SK-N-SH treated with all-trans-retinoic acid at 6 μM for 48 hours (cell line): Measurements from ENCODE around the gene EHHADH.

ENCODE experiments used
- SNAI2 ChIP-seq: fragments of 250-450 bp; sonication (Bioruptor Pico); IDR thresholded peaks from 2 replicates; pipeline ENCODE4 v1.5.0; 2020; ENCODE audit warnings: mild to moderate bottlenecking, moderate library complexity
- ZC3H10 ChIP-seq: fragments of 250-450 bp; sonication (Bioruptor Pico); IDR thresholded peaks from 2 replicates; pipeline ENCODE4 v1.5.1; 2021; ENCODE audit warnings: mild to moderate bottlenecking, moderate library complexity

DNA sequence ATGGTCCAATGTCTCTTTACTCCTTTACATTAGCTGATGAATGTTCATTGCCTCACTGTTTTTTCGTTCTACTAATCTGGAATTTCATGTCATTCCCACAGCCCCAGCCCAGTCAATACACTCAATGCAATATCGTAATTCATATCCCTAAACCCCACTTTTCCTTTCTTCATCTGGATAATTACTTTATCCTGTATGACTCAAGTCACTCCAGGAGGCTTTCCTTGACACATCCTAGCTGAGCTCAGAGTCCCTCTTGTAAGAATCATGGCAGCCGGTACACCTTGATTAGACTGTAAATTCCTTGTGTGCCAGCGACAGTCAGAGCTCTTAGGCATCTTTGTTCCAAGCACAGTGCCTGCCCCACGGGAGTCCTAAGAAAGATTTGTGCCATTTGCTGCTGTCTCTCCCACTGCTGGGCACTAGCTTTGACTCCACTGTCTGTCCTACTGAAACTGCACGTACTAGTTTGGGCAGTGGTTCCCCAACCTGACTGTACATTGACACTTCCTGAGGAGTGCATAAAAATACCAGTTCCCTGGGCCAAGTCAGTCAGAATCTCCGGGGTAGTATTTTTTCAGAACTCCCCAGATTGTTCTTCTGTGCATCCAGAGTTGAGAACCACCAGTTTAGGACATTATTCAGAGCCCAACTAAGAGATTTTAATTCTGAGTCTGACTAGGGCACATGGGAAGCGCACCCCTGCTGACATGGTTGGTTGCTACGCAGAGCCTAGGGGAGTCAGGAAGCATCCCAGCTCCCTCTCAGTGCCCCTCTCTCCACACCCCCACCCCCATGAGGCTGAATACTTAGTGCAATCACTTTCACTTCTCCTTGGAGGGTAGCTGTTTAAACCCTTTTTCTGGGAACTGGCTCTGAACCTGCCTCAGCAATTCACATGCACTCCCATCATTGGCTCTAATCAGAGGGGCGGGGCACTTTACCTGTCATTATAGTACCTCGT lies 81.5 kb downstream of the EHHADH start:
- TF ChIP-seq ZC3H10 (CRISPR knock-in tag) (no peak), SNAI2 (no peak)
